Measurements from ENCODE around the gene KDR.

The KDR gene

GRCh38 chr4:55080174-55080865 is 45.1 kb downstream of the KDR start:
- no peak for DNase-seq (ENCODE audit: low read depth in 2 of 2, low spot score in 1 of 2)

GRCh38 chr4:55079451-55080173 is 45.8 kb downstream of the KDR start:
- DNase-seq (ENCODE audit: low read depth in 2 of 2, low spot score in 1 of 2): no peak

DNA sequence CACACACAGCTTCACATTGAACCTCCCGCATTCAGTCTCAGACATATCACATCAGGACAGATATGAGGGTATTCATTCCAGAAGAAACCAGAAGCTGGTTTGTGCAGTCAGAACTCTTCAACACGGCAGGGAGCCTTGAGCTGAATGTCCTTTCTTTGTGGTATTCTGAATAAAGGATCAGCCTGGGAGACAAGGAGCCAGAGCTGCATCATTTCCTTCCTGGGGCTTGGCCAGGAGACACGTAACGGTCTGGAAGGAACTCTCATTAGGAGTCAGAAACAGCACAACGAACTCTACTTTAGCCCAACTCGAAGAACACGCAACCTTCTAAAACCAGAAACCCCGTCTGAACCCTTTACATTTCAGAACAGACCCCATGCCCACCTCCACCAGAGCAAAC is 46.4 kb downstream of the KDR start:
- no peak for DNase-seq (ENCODE audit: low read depth in 2 of 2, low spot score in 1 of 2)

DNA sequence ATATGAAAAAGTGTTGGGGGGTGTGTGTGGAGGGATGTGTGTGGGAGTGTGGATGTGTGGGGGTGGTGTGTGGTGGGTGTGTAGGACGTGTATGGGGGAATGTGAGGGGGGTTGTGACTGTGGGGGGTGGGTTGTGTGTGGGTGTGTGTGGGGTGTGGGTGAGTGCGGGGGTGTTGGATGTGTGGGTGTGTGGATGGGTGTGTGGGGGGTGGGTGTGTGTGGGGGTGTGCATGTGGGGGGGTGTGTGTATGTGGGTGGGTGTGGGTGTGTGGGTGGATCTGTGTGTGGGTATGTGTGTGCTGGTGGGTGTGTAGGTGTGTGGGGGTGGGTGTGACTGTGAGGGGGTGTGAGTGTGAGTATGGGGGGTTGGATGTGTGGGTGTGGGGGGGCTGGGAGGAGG is 47.8 kb downstream of the KDR start:
- DNase-seq (ENCODE audit: low read depth in 2 of 2, low spot score in 1 of 2): no peak

- no peak for DNase-seq (ENCODE audit: low read depth in 2 of 2, low spot score in 1 of 2)
These were observed 49.3 kb downstream of the KDR start for GRCh38 chr4:55075823-55076716.

GRCh38 chr4:55075376-55075775 is 50.0 kb downstream of the KDR start:
- DNase-seq (ENCODE audit: low read depth in 2 of 2, low spot score in 1 of 2): no peak

- no peak for DNase-seq (ENCODE audit: low read depth in 2 of 2, low spot score in 1 of 2)
These were observed 51.0 kb downstream of the KDR start for GRCh38 chr4:55074386-55074785.

GRCh38 chr4:55071951-55072350 is 53.4 kb downstream of the KDR start:
- no peak for DNase-seq (ENCODE audit: low read depth in 2 of 2, low spot score in 1 of 2)

- no peak for DNase-seq (ENCODE audit: low read depth in 2 of 2, low spot score in 1 of 2)
These were observed 56.1 kb downstream of the KDR start for GRCh38 chr4:55069248-55069647.

GRCh38 chr4:55068522-55068921 is 56.9 kb downstream of the KDR start:
- no peak for DNase-seq (ENCODE audit: low read depth in 2 of 2, low spot score in 1 of 2)

DNA sequence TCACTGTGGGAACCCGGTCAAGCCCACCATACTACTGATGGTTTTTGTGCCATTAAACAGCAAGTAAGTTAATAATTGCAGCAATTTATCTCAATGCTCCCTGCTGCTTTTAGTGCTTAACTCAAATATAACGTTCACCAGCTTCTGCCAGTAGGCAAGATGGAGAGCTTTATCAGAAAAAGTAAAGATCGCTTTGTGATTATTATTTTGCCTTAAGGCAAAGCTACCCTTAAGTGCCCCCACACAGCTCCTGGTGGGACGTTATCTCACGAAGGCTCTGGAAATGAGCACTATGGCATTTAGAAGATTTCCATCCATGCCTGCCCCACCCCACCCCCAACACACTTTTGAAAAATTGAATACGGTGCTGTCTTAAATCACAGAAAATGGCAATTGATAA is 59.4 kb downstream of the KDR start:
- no peak for DNase-seq (ENCODE audit: low read depth in 2 of 2, low spot score in 1 of 2)

DNA sequence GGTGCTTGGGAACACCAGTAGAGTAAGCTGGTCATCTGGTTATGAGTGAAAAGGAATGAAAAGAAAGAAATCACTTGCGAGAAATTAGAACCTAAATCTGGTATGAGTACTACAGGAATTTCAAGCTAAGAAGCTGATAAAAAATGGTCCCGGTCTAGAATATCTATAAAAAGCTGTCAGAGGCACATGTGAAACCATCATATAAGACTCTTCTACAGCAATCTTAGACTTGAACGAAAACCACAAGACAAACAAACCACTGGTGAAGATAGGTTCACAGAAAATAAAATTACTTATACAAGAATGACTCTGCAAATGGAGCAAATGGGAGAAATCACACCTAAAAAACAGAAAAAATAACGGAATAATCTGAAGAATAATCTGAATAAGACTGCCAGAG is 69.9 kb downstream of the KDR start:
- no peak for DNase-seq (ENCODE audit: low read depth in 2 of 2, low spot score in 1 of 2)

- DNase-seq (ENCODE audit: low read depth in 2 of 2, low spot score in 1 of 2): no peak
These were observed 73.9 kb downstream of the KDR start for GRCh38 chr4:55051532-55051931.

DNA sequence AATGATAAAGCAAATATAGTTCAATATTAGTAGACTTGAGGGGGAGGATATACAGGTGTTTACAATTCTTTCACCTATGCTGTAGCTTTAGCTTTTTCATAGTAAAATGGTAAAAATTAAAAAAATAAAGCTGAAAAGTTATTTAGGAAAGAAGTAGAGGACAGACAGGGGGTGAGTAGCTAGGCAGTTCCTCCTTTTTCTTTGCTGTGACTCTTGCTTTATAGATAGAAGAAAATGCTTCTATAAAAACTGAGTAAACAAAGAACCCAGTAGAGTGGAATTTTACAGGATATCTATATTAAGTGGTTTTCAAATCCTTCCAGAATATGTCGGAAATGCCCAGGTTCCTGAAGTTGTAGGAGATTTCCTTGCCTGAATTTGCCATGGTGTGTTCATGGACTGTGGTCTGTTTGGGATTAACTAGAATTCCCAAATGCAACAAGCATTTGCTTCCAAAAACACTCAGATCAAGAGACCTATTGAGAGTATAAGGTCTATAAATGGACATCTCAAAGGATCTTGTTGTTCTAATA is 74.9 kb downstream of the KDR start:
- no peak for DNase-seq (ENCODE audit: low read depth in 2 of 2, low spot score in 1 of 2)

- DNase-seq (ENCODE audit: low read depth in 2 of 2, low spot score in 1 of 2): no peak
These were observed 87.1 kb downstream of the KDR start for GRCh38 chr4:55038176-55038890.

DNA sequence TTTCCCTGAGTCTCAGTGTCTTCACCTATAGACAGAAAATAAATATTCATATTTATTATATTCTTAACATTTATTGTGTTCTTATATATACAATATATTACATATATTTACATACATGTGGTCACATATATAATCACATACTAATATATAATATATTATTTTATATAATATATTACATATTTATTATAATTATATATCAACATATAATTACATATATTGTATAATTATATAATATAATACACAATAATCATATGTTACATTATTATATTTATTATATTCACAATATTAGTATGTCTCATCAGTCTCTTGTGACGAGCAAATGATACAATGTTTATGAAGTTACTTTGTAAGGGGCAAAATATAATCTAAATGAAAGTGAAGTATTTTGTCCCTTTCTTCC is 87.7 kb downstream of the KDR start:
- no peak for DNase-seq (ENCODE audit: low read depth in 2 of 2, low spot score in 1 of 2)

GRCh38 chr4:55036405-55036804 is 89.0 kb downstream of the KDR start:
- no peak for DNase-seq (ENCODE audit: low read depth in 2 of 2, low spot score in 1 of 2)

- DNase-seq (ENCODE audit: low read depth in 2 of 2, low spot score in 1 of 2): no peak
These were observed 89.5 kb downstream of the KDR start for GRCh38 chr4:55035892-55036291.

DNA sequence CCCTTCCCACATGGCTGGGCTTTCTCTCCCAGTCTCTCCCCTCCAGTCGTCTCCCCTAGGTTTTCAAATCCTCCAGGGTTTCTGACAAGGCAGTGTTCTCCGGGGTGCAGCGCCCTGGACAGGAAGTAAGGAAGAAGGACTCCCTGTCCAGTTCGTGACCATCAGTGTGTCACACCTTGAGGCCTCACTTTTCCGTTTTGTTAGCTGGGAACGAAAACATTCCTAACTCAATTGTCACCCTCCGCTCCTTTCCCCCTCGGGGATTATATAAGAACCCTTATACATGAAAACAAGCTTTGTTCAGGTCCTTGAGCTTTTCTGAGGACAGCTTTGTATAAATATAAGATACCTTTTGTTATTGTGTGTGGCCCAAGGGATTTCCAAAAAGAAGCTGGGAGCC is 92.1 kb downstream of the KDR start:
- no peak for DNase-seq (ENCODE audit: low read depth in 2 of 2, low spot score in 1 of 2)

DNA sequence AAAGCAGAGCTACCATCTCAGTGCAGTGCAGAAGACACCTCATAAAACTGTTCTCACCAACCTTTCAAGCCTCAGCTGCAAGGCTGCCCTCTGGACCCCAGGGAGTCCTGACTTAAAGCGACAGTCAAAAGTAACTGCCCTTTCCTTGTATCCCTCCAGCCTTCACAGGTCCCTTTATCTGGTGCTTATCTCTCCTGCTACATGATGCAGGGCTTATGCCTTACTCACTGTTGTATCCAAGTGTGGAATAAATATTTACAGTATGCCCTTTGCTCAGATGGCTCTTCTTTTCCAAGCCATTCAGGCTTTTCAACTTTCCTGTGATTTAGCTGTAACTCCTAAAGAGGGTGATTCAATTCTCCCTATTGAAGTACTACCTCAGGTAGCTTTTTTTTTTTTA is 92.6 kb downstream of the KDR start:
- DNase-seq (ENCODE audit: low read depth in 2 of 2, low spot score in 1 of 2): no peak

GRCh38 chr4:55032179-55032578 is 93.2 kb downstream of the KDR start:
- no peak for DNase-seq (ENCODE audit: low read depth in 2 of 2, low spot score in 1 of 2)

All from stimulated activated CD8-positive, alpha-beta memory T cell treated with anti-CD3 and anti-CD28 coated beads, Interleukin-4, amount 100 ng/mL, for 1 hour (primary cell).